Activated T-cell treated with anti-CD3 and anti-CD28 coated beads, Interleukin-2, amount 50 U/mL, for 4 hours (primary cell): ENCODE data around the gene CLDN2. TPM values are rescaled to one million over a fixed set of nuclear protein-coding genes. Genes with fewer than 3 reads are reported as not detected.

Experiments
- ATAC-seq, 2 donors: fragments of 200-7000 bp; cut with Tn5 transposase; one replicate each; pipeline ENCODE4 v1.10.0; 2021
- DNase-seq: peaks from one replicate; pipeline ENCODE4 v3.0.0-alpha.2; 2020
- H3K27me3 Mint-ChIP-seq: one replicate; pipeline ENCODE4 v1.8.0; 2021; ENCODE audit warnings: low read depth, mixed read lengths
- H3K36me3 Mint-ChIP-seq: one replicate; pipeline ENCODE4 v1.8.0; 2022; ENCODE audit warnings: mixed read lengths; ENCODE audit not compliant: insufficient read depth
- H3K4me1 Mint-ChIP-seq: one replicate; pipeline ENCODE4 v1.8.0; 2021; ENCODE audit warnings: low read depth, mixed read lengths
- H3K4me3 Mint-ChIP-seq: one replicate; pipeline ENCODE4 v1.8.0; 2021; ENCODE audit warnings: mild to moderate bottlenecking, moderate library complexity, mixed read lengths
- H3K9me3 Mint-ChIP-seq: one replicate; pipeline ENCODE4 v1.8.0; 2021; ENCODE audit warnings: mixed read lengths
- total RNA-seq, 3 donors: library from RNA; stranded (reverse); gene quantifications; one replicate each; pipeline ENCODE4 v1.2.1, GENCODE V29; 2021

The CLDN2 gene
- total RNA-seq, 3 donors from 2014 or later = not detected

DNA sequence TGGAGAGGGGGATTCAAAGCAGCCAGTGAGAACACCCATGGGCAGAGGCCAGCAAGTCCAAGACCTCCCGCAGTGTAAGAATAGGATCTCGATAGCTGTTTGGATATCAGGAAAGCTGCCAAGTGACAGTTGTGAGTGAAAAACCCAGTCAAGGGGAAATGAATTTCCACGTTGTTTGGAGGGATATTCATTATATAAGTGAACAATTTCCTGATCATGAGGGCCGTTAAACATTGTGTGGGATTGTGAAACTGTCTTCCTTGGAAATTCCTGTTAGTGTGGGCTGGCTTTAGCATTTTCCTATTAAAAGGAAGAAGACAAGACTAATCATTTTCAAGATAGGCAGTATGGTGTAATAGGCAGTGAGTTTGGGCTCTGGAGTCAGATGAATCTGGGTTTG, 15.0 kb downstream of the CLDN2 start:
- Mint-ChIP-seq H3K4me1 (peaks cover 8% of the 10 kb centered on the region), H3K36me3 (no peaks in the 10 kb centered on the region), H3K27me3 (no peaks in the 10 kb centered on the region), H3K4me3 (no peak overlapping the region), H3K9me3 (no peaks in the 10 kb centered on the region)
- DNase-seq = no peak
- no peak for ATAC-seq

DNA sequence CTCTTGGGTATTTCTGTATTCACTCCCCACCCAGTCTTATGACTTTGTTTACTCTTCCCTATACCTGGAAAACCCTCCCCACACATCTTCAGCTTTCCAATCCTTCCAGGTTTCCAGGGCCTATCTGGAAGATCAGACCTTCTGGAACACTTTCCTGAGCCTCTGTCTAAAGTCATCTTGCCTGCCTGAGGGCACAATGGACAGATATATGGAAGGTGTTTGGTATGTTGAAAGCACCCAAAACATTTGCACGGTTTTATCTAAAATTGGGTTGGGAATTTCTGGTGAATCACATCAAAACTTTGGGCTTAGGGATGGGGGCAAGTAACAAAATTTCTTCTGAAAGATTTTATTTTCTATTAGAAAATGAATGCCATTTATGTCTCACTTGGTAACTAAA, 16.0 kb downstream of the CLDN2 start:
- H3K27me3 Mint-ChIP-seq = no peaks in the 10 kb centered on the region
- no peak overlapping the region for H3K4me3 Mint-ChIP-seq
- H3K36me3 Mint-ChIP-seq = no peaks in the 10 kb centered on the region
- DNase-seq (no peak), ATAC-seq (no peak)
- H3K9me3 Mint-ChIP-seq = no peaks in the 10 kb centered on the region
- peaks cover 8% of the 10 kb centered on the region for H3K4me1 Mint-ChIP-seq

DNA sequence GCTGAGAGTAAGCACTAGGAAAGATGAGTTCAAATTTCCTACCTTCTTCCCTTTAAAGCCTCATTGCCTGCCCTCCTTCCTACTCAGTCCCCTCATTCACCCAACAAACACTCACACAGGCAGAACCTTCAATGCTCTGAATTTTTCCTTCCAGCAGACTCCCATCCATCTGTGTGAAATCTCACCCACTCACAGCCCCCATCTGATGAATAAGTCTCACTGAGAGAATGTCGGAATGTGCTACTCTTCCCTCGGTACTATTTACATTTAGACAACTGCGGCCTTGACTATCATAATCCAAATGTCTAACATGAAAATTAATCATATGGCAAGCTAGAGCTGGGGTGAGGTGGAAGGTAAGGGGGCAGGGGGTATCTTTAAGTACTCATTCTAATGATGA, 19.4 kb downstream of the CLDN2 start:
- DNase-seq (no peak), ATAC-seq (no peak)
- Mint-ChIP-seq H3K36me3 (peaks cover 11% of the 10 kb centered on the region), H3K27me3 (no peaks in the 10 kb centered on the region), H3K4me3 (no peak overlapping the region), H3K4me1 (no peaks in the 10 kb centered on the region), H3K9me3 (no peaks in the 10 kb centered on the region)

DNA sequence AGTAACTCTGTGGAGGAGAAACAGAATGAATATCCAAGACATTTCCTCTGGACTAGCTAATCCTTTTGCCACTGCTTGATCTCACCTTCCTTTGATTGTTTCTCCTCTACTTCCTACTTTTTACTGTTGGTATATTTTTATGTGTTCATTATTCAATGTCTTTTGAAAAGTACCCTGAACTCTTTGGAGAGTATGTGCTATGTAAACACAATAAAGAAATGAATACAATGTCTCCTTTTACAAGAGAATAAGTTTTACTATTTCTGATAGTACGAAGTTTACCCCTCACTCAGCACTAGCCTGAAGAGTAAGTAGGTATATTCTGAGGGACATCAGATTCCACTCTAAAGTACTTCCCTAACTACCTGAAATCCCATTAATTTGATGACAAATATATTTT, 19.9 kb downstream of the CLDN2 start:
- Mint-ChIP-seq H3K36me3 (peaks cover 14% of the 10 kb centered on the region), H3K9me3 (no peaks in the 10 kb centered on the region), H3K4me1 (no peaks in the 10 kb centered on the region), H3K4me3 (no peak overlapping the region), H3K27me3 (no peaks in the 10 kb centered on the region)
- ATAC-seq (no peak), DNase-seq (no peak)

DNA sequence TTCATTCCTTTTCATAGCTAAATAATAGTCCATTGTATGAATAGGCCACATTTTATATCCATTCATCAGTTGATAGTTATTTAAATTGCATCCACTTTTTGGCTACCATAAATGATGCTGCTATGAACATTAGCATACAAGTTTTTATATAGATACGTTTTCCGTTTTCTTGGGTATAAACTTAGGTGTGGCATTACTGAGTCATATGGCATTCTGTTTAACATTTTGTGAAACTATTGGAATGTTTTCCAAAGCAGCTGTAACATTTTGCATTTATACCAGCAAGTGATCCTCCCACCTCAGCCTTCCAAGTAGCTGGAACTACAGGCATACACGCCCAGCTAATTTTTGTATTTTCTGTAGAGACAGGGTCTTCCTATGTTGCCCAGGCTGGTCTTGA, 26.3 kb downstream of the CLDN2 start:
- DNase-seq (no peak), ATAC-seq (no peak)
- H3K4me3 Mint-ChIP-seq = no peak overlapping the region
- H3K27me3 Mint-ChIP-seq = no peaks in the 10 kb centered on the region
- no peaks in the 10 kb centered on the region for H3K9me3 Mint-ChIP-seq
- H3K4me1 Mint-ChIP-seq = no peaks in the 10 kb centered on the region
- H3K36me3 Mint-ChIP-seq = peaks cover 17% of the 10 kb centered on the region

DNA sequence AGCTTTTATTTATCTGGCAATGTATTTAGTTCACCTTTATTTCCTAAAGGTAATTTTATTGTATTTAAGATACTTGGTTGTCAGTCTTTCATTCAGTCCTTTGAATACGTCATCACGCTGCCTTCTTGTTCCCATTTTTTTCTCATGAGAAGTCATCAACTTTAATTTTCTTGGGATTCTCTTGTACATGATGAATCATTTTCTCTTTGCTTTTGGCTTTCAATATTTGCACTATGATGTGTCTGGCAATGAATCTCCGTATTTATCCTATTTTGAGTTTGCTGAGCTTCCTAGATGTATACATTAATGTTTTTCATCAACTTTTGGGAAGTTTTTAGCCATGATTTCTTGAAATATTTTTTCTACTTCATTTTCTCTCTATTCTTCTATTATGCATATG, 28.4 kb downstream of the CLDN2 start:
- no peak for ATAC-seq
- Mint-ChIP-seq H3K4me3 (no peak overlapping the region), H3K4me1 (no peaks in the 10 kb centered on the region), H3K27me3 (no peaks in the 10 kb centered on the region), H3K9me3 (no peaks in the 10 kb centered on the region), H3K36me3 (peaks cover 7% of the 10 kb centered on the region)
- no peak for DNase-seq

DNA sequence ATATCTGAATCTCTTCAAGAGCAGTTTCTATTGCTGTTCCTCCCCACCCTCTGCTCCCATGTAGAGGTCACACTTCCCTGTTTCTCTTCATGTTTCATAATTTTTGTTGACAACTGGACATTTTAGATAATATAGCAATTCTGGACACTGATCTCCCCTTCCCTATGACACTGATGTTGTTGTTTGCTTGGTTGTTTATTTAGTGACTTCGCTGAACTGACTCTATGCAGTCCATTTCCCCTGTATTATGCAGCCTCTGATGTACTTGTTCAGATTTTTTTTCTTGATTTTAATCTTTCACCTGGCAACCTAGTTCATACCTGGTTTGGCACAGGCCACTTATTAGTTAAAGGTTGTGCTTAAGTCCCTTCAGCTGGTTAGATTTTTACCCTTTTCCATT, 29.2 kb downstream of the CLDN2 start:
- Mint-ChIP-seq H3K4me3 (no peak overlapping the region), H3K27me3 (no peaks in the 10 kb centered on the region), H3K9me3 (no peaks in the 10 kb centered on the region), H3K4me1 (no peaks in the 10 kb centered on the region), H3K36me3 (peaks cover 7% of the 10 kb centered on the region)
- no peak for ATAC-seq
- DNase-seq = no peak

DNA sequence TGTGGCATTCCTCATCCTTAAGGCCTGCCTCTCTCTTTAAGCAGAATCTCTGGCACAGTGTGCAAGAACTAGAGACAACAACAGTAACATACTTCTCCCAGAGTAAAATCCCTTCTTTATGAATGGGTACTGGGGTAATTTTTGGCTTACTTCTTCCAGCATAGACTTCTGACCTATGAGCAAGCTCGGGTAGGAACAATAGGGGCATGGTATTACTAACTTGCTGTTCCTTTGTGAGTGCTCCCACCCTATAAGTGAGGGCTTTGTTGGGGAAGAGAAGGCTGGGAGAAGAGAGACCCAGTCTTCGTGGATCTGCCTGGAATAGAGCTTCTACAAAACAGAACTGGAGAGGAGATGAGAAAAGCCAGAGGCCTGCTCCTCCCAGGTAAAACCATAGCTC, 30.2 kb downstream of the CLDN2 start:
- no peak for ATAC-seq
- Mint-ChIP-seq H3K36me3 (peaks cover 4% of the 10 kb centered on the region), H3K4me3 (no peak overlapping the region), H3K4me1 (no peaks in the 10 kb centered on the region), H3K9me3 (no peaks in the 10 kb centered on the region), H3K27me3 (no peaks in the 10 kb centered on the region)
- DNase-seq = no peak

DNA sequence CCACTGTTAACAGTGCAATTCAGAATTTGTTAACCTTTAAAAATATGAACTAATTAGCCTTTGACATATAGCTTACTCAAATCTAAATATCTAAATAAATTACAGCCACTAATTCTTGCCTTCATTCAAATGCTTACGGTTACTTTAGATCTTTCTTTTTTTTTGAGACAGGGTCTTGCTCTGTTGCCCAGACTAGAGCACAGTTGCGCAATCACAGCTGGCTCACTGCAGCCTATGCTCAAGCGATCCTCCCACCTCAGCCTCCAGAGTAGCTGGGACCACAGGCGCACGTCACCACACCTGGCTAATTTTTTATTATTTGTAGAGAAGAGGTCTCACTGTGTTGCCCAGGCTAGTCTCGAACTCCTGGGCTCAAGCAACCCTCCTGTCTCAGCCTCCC, 31.0 kb downstream of the CLDN2 start:
- Mint-ChIP-seq H3K4me1 (no peaks in the 10 kb centered on the region), H3K36me3 (peaks cover 5% of the 10 kb centered on the region), H3K9me3 (no peaks in the 10 kb centered on the region), H3K27me3 (no peaks in the 10 kb centered on the region), H3K4me3 (no peak overlapping the region)
- DNase-seq (no peak), ATAC-seq (no peak)

DNA sequence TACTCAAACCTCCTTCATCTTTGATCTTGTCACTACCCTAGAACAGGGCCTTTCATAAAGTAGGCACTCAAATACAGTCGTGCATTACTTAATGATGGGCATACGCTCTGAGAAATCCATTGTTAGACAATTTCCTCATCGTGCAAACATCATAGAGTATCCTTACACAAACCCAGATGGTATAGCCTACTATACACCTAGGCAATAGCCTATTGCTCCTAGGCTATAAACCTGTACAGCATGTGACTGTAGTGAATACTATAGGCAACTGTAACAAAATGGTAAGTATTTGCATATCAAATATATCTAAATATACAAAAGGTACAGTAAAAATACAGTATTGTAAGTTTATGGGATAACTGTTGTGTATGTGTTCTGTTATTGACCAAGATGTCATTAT, 31.9 kb downstream of the CLDN2 start:
- H3K9me3 Mint-ChIP-seq = no peaks in the 10 kb centered on the region
- H3K4me1 Mint-ChIP-seq = no peaks in the 10 kb centered on the region
- DNase-seq (no peak), ATAC-seq (no peak)
- H3K4me3 Mint-ChIP-seq = no peak overlapping the region
- peaks cover 5% of the 10 kb centered on the region for H3K36me3 Mint-ChIP-seq
- H3K27me3 Mint-ChIP-seq = no peaks in the 10 kb centered on the region

DNA sequence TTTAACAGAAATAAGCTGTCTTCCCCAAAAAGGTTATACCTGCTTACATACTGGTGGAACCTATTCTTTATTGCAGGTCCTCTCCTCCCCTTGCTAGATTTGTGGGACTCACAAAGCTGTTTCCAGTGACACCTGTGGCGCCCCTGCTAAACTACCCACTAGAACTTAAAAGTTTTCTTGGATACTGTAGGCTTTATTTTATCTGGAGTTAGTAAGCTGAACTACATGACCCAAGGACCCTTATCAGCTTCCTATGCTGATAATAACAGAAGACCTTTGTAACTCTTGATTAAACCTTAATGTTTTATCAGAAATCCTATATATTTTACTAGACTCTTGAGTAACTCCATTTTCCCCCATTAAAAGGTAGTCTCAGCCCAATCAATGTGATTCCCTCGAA, 32.3 kb downstream of the CLDN2 start:
- Mint-ChIP-seq H3K9me3 (no peaks in the 10 kb centered on the region), H3K4me1 (no peaks in the 10 kb centered on the region), H3K27me3 (no peaks in the 10 kb centered on the region), H3K4me3 (no peak overlapping the region), H3K36me3 (peaks cover 5% of the 10 kb centered on the region)
- no peak for DNase-seq
- ATAC-seq = no peak

DNA sequence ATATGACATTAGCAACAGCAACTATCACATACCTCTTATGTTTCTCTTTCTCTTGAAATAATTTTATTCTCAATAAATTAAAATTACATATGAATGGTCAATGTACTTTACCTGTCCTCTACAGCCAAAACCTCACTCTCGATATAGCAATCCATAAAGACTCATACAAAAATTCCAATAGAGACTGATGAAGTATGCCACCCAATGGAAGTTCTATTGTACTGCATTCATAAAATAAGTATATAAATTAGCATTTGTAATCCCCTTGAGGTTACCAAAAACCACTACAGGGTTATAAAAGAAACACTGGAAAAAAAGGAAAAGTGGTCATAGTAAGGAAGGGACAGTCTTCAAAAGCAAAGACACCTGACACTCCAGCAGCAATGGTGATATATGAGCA, 32.8 kb downstream of the CLDN2 start:
- no peaks in the 10 kb centered on the region for H3K27me3 Mint-ChIP-seq
- no peak overlapping the region for H3K4me3 Mint-ChIP-seq
- peaks cover 5% of the 10 kb centered on the region for H3K36me3 Mint-ChIP-seq
- no peaks in the 10 kb centered on the region for H3K9me3 Mint-ChIP-seq
- ATAC-seq = no peak
- no peak for DNase-seq
- no peaks in the 10 kb centered on the region for H3K4me1 Mint-ChIP-seq

DNA sequence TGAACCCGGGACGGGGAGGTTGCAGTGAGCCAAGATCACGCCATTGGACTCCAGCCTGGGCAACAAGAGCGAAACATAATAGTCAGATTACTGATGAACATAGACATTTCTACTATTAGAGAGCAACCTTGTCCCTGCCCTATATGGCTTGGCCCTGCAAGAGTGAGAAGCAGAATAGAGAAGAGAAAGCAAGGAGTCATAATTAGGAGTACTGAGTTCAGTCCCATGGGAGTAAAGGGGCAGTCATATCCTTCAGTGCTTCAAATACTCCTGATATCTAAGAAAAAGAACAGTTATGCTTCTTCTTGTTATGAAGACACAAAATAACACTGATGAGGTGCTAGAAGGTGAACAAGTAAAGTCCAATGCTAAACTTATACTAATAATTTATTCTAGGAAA, 33.8 kb downstream of the CLDN2 start:
- Mint-ChIP-seq H3K4me1 (no peaks in the 10 kb centered on the region), H3K27me3 (no peaks in the 10 kb centered on the region), H3K4me3 (no peak overlapping the region), H3K36me3 (peaks cover 5% of the 10 kb centered on the region), H3K9me3 (no peaks in the 10 kb centered on the region)
- DNase-seq = no peak
- ATAC-seq = no peak

DNA sequence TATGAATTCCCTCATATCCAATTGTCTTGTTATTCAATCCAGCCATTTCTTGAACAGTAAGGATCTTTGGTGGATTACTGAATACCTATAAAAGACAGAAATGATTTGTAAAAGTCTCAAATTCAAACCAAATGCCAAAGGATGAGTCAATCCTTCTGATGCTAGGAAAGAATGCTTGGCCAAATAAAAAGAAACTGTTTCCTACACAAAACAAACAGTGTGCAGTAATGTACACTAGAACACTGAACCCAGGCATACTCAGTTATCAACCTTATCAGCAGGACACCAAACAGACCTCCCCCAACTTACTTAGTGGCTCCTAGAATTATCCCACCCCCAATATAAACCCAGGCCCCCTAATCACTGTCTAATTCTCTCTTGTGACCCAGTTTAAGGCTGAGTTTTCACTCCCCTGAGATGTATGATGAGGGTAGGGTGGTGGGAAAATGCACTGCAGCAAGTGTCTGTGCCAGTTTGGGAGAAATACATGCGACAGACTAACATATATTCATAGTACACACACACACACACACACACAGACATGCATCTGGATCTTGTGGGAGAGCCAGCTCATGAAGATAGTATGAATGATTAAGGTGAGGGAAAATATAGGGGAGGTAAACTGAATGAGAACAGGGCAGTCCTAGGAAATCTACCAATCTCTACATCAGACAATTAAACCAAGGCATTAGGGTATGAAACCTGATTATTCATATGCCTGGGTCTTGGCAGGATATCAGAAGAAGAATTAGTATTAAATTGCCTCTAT, 35.0 kb downstream of the CLDN2 start:
- Mint-ChIP-seq H3K27me3 (no peaks in the 10 kb centered on the region), H3K36me3 (peaks cover 2% of the 10 kb centered on the region), H3K4me1 (no peaks in the 10 kb centered on the region), H3K9me3 (no peaks in the 10 kb centered on the region), H3K4me3 (no peak overlapping the region)
- DNase-seq = no peak
- no peak for ATAC-seq

DNA sequence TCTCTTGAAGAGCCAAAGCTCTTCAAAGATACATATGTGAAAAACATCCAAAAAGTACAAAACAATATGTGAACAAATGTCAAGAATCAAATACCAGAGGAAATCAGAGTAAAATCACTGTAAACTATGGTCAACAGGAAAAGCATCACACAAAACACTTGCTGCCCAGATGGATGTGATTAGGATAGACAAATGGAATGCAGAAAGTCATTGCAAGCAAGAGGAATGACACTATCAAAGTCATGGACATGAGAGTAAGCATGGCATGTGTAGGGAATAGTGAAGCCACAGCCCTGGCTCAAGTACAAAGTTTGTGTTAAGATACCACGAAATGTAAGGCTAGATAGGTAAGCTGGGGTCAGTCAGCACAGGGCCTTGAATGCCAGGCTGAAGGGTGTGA, 37.7 kb downstream of the CLDN2 start:
- DNase-seq (no peak), ATAC-seq (no peak)
- no peaks in the 10 kb centered on the region for H3K4me1 Mint-ChIP-seq
- H3K36me3 Mint-ChIP-seq = peaks cover 5% of the 10 kb centered on the region
- no peaks in the 10 kb centered on the region for H3K27me3 Mint-ChIP-seq
- no peak overlapping the region for H3K4me3 Mint-ChIP-seq
- H3K9me3 Mint-ChIP-seq = no peaks in the 10 kb centered on the region

DNA sequence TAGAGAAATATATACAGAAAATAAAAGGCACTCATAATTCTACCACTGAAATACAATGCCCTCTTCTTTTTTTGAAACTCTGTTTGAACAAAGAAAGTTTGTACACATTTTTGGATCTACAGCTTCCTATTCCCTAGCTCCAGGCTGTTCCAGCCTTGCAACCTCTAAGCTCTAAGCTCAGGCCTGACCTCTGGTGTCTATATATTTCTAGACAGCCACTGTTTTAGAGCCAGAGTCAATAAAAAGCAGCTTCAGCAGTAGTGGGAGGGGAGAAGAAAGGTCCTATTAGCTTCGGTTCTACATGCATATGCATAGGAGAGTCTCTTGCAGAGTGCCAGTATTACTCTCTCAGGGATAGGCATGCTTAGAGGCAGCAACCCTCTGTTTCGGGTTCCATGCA, 39.7 kb downstream of the CLDN2 start:
- DNase-seq (no peak), ATAC-seq (no peak)
- Mint-ChIP-seq H3K9me3 (no peaks in the 10 kb centered on the region), H3K27me3 (no peaks in the 10 kb centered on the region), H3K36me3 (peaks cover 13% of the 10 kb centered on the region), H3K4me3 (no peak overlapping the region), H3K4me1 (no peaks in the 10 kb centered on the region)
